K562 (cell line): ENCODE measurements around the gene EPB41L4A. TPM values are rescaled to one million over a fixed set of nuclear protein-coding genes. Genes with fewer than 3 reads are reported as not detected.

Source experiments
- ATAC-seq: fragments of 200-7000 bp; cut with Tn5 transposase; 3 replicates; pipeline ENCODE4 v1.9.1; 2020; ENCODE audit warnings: moderate library complexity
- BruUV-seq: library from RNA; stranded (reverse); fragments of 400-500 nt; replicated peaks from 2 replicates; lab custom pipeline; 2021; lab: Mats Ljungman, UMichigan
- CTCF ChIA-PET: fragments of 300-600 bp; formaldehyde crosslinking; extraction: SDS; loops from one replicate; lab custom pipeline; 2021; ENCODE audit warnings: low intra/inter-chr PET ratio; lab: Yijun Ruan, JAX
- POLR2A ChIA-PET: fragments of 300-600, 350-650 bp; sonication (Branson Sonifier 250); formaldehyde crosslinking; extraction: SDS; loops from one replicate; lab custom pipeline; 2021; ENCODE audit warnings: antibody characterized with exemption, inconsistent platforms; lab: Yijun Ruan, JAX
- DNase-seq, 4 experiments: peaks; one replicate each; pipeline versions ENCODE4 v3.0.0 to v3.0.0-alpha.2; 2011 to 2018; ENCODE audit warnings: low spot score in 3 of 4, mixed read lengths in 3 of 4; ENCODE audit errors: extremely low read depth in 1 of 4
- FAIRE-seq: peaks from 2 replicates; lab custom pipeline; 2011; peaks lifted over from hg19 to GRCh38; lab: Jason Lieb, UNC
- H2AFZ ChIP-seq: 2 replicates; pipeline ENCODE4 v1.6.0; 2011; ENCODE audit warnings: low read depth, low read length, control low read depth, inconsistent platforms
- H3K27ac ChIP-seq: fragments of 200-600 bp; 3 replicates; pipeline ENCODE4 v1.8.0; 2011; ENCODE audit warnings: low read depth, mild to moderate bottlenecking, control low read depth, inconsistent platforms, low read length, moderate library complexity, mixed read lengths; ENCODE audit errors: extremely low read depth
- H3K27me3 ChIP-seq, 2 experiments: fragments of 300-600 bp in 1 of 2; 2 replicates in 1 of 2; 3 replicates in 1 of 2; pipeline versions ENCODE4 v1.6.0 to v1.8.0; 2011; ENCODE audit warnings: inconsistent platforms in 2 of 2, low read length in 2 of 2, mild to moderate bottlenecking in 1 of 2, mixed read lengths in 1 of 2, moderate library complexity in 1 of 2; ENCODE audit not compliant: control insufficient read depth in 2 of 2, insufficient read depth in 2 of 2
- H3K36me3 ChIP-seq: fragments of 300-600 bp; 3 replicates; pipeline ENCODE4 v1.8.0; 2011; ENCODE audit warnings: mild to moderate bottlenecking, low read length, inconsistent platforms; ENCODE audit not compliant: control insufficient read depth, insufficient read depth
- H3K4me1 ChIP-seq, 2 experiments: fragments of 200-600 bp in 1 of 2; replicated peaks in 1 of 2; 2 replicates in 1 of 2; 3 replicates in 1 of 2; pipeline versions ENCODE4 v1.5.1 to v1.8.0; 2011; ENCODE audit warnings: inconsistent platforms in 2 of 2, low read length in 2 of 2, mild to moderate bottlenecking in 1 of 2, mixed read lengths in 1 of 2, moderate library complexity in 1 of 2; ENCODE audit not compliant: control insufficient read depth in 2 of 2, insufficient read depth in 2 of 2
- H3K4me2 ChIP-seq: 2 replicates; pipeline ENCODE4 v1.6.1; 2011; ENCODE audit warnings: low read length, control low read depth, inconsistent platforms, mixed read lengths; ENCODE audit not compliant: insufficient read depth
- H3K4me3 ChIP-seq: fragments of 200-600 bp; sonication (generic), shearing (Covaris generic); 2 replicates; pipeline ENCODE4 v1.5.1; 2016; ENCODE audit warnings: control low read depth, inconsistent platforms
- H3K79me2 ChIP-seq: fragments of 200-600 bp; 3 replicates; pipeline ENCODE4 v1.8.0; 2011; ENCODE audit warnings: low read length, inconsistent platforms; ENCODE audit not compliant: control insufficient read depth, insufficient read depth
- H3K9ac ChIP-seq, 2 experiments: 2 replicates each; pipeline versions ENCODE4 v1.6.0 to v1.6.1; 2011; ENCODE audit warnings: low read depth in 2 of 2, low read length in 2 of 2, control low read depth in 1 of 2, inconsistent platforms in 1 of 2, mild to moderate bottlenecking in 1 of 2, mixed read lengths in 1 of 2; ENCODE audit not compliant: insufficient read depth in 1 of 2
- H3K9me1 ChIP-seq: one replicate; pipeline ENCODE4 v1.6.0; 2011; ENCODE audit warnings: inconsistent platforms, mild to moderate bottlenecking, low read length, moderate library complexity; ENCODE audit not compliant: control insufficient read depth, insufficient read depth
- H3K9me3 ChIP-seq: replicated peaks from 2 replicates; pipeline ENCODE4 v1.5.1; 2011; ENCODE audit warnings: low read depth, low read length, inconsistent platforms; ENCODE audit not compliant: control insufficient read depth, insufficient read depth
- H4K20me1 ChIP-seq: replicated peaks from 2 replicates; pipeline ENCODE4 v1.6.1; 2011; ENCODE audit warnings: low read length, inconsistent platforms, mixed read lengths; ENCODE audit not compliant: control insufficient read depth, insufficient read depth
- FOXP1 ChIP-seq: sonication (generic); formaldehyde crosslinking; IDR thresholded peaks from 2 replicates; pipeline ENCODE4 v1.8.0; 2022; ENCODE audit warnings: mild to moderate bottlenecking, missing genetic modification reagents
- GATAD2B ChIP-seq: fragments of 450-650 bp; IDR thresholded peaks from 2 replicates; pipeline ENCODE4 v1.6.1; 2017; ENCODE audit warnings: mild to moderate bottlenecking, borderline replicate concordance
- MCM2 ChIP-seq: fragments of 450-650 bp; IDR thresholded peaks from 2 replicates; pipeline ENCODE4 v1.6.1; 2017; ENCODE audit warnings: low read depth, mild to moderate bottlenecking
- MECOM ChIP-seq: fragments of 250-450 bp; sonication (Bioruptor Pico); IDR thresholded peaks from 2 replicates; pipeline ENCODE4 v1.8.0; 2022; ENCODE audit warnings: inconsistent platforms
- SMARCE1 ChIP-seq: fragments of 450-650 bp; IDR thresholded peaks from 2 replicates; pipeline ENCODE4 v1.7.1; 2016; ENCODE audit warnings: mild to moderate bottlenecking
- STAG1 ChIP-seq: sonication (generic); formaldehyde crosslinking; IDR thresholded peaks from 2 replicates; pipeline ENCODE4 v1.5.0; 2020; ENCODE audit warnings: missing genetic modification reagents, borderline replicate concordance
- XRCC3 ChIP-seq: fragments of 450-650 bp; IDR thresholded peaks from 2 replicates; pipeline ENCODE4 v1.6.1; 2017; ENCODE audit warnings: mild to moderate bottlenecking, moderate library complexity
- ZFP30 ChIP-seq: fragments of 250-450 bp; sonication (Bioruptor Pico); IDR thresholded peaks from 2 replicates; pipeline ENCODE4 v1.8.0; 2022; ENCODE audit warnings: moderate library complexity, mild to moderate bottlenecking, inconsistent platforms, borderline replicate concordance
- ZNF274 ChIP-seq: IDR thresholded peaks from 2 replicates; pipeline ENCODE4 v1.6.1; 2011; ENCODE audit warnings: low read depth, mild to moderate bottlenecking, low read length, moderate library complexity, borderline replicate concordance
- ZNF324 ChIP-seq: fragments of 250-450 bp; sonication (Bioruptor Pico); IDR thresholded peaks from 2 replicates; pipeline ENCODE4 v1.4.0; 2020; ENCODE audit warnings: mild to moderate bottlenecking
- ZNF592 ChIP-seq: fragments of 450-650 bp; IDR thresholded peaks from 2 replicates; pipeline ENCODE4 v1.6.1; 2017; ENCODE audit warnings: antibody characterized with exemption, mild to moderate bottlenecking
- WGBS: fragments of 100-300 bp; shearing (Covaris generic); methylation state at CpG from one replicate; pipeline ENCODE4 v1.1.6; 2016; ENCODE audit warnings: low coverage, mixed read lengths; ENCODE audit not compliant: insufficient coverage; ENCODE audit errors: missing lambda C conversion rate; 5-methylcytosine and 5-hydroxymethylcytosine counted together
- in situ Hi-C: fragments of 300-500 bp; cut with MboI; formaldehyde crosslinking; loops from 4 replicates; pipeline ENCODE4 v1.15.0; 2018; ENCODE audit warnings: inconsistent platforms, mixed read lengths
- intact Hi-C: fragments of 100-400 bp; cut with micrococcal nuclease; formaldehyde crosslinking; loops from 2 replicates; pipeline ENCODE4 v1.14.2; 2022
- polyA plus RNA-seq, 8 experiments: library from polyadenylated mRNA; depleted of rRNA in 4 of 8; stranded (reverse) in 5 of 8; unstranded in 3 of 8; fragments of >200 nt; fragmentation: Nextera tagmentation in 2 of 8; fragmentation: Illumina TruSeq in 1 of 8; extraction: Ambion mirVana in 2 of 8; extraction: Trizol in 1 of 8; gene quantifications; 2 replicates each; pipeline versions ENCODE4 v1.2.1 to v1.2.3, GENCODE V29; 2011 to 2014; ENCODE audit warnings: inconsistent platforms in 1 of 8, missing spikeins in 1 of 8
- total RNA-seq, 7 experiments: library from RNA; depleted of rRNA in 6 of 7; stranded (reverse); fragments of >200 nt in 6 of 7; fragmentation: Illumina TruSeq in 2 of 7; extraction: Trizol in 2 of 7; gene quantifications; 2 replicates each; pipeline versions ENCODE4 v1.2.1 to v1.2.3, GENCODE V29; 2011 to 2021; ENCODE audit warnings: low replicate concordance in 1 of 7
- TF ChIP-seq, protein P1 (sequence below): sonication (generic); formaldehyde crosslinking; IDR thresholded peaks from 2 replicates; pipeline ENCODE4 v1.8.0; 2022; ENCODE audit warnings: mild to moderate bottlenecking, missing genetic modification reagents, borderline replicate concordance
- TF ChIP-seq, protein P2 (sequence below): sonication (generic); formaldehyde crosslinking; IDR thresholded peaks from 2 replicates; pipeline ENCODE4 v1.9.0; 2022; ENCODE audit warnings: mild to moderate bottlenecking, missing genetic modification reagents
- TF ChIP-seq, protein P3 (sequence below): fragments of 250-450 bp; sonication (Bioruptor Pico); IDR thresholded peaks from 2 replicates; pipeline ENCODE4 v1.5.0; 2020; ENCODE audit warnings: mild to moderate bottlenecking

Gene EPB41L4A
- total and polyA plus RNA-seq, 9 of the 15 experiments (the other 6 are each of a cell fraction or from before 2014, with no cell fraction given), result 0.04 to 0.35 (median 0.12) TPM; not detected in 3

- Histone ChIP-seq H3K4me2 (no peak overlapping the region), H3K4me1 (no peaks in the 10 kb centered on the region), H3K36me3 (no peaks in the 10 kb centered on the region), H3K4me3 (no peak overlapping the region), H3K9me3 (no peaks in the 10 kb centered on the region), H3K79me2 (no peaks in the 10 kb centered on the region), H3K27me3 (peaks cover 3 to 4% of the 10 kb centered on the region in 2 experiments; a peak in 4 of 5 replicates), H4K20me1 (no peaks in the 10 kb centered on the region), H3K9me1 (no peaks in the 10 kb centered on the region), H3K9ac (no peak overlapping the region), H2AFZ (no peak overlapping the region), H3K27ac (no peak overlapping the region)
- ChIA-PET POLR2A (interaction anchor here (0.7 to 1.2 kb wide), 3 partner anchors 22 to 156 kb away, joined by 3 to 4 read pairs (median 3); no protein-coding TSS in a partner anchor), CTCF (no interaction called here)
- FAIRE-seq (no peak), ATAC-seq (no peak), DNase-seq (no peak)
- no TSS peak for BruUV-seq
- in situ Hi-C loops, result no loop called here
- intact Hi-C loops, result no loop called here
- TF ChIP-seq, protein P1, sequence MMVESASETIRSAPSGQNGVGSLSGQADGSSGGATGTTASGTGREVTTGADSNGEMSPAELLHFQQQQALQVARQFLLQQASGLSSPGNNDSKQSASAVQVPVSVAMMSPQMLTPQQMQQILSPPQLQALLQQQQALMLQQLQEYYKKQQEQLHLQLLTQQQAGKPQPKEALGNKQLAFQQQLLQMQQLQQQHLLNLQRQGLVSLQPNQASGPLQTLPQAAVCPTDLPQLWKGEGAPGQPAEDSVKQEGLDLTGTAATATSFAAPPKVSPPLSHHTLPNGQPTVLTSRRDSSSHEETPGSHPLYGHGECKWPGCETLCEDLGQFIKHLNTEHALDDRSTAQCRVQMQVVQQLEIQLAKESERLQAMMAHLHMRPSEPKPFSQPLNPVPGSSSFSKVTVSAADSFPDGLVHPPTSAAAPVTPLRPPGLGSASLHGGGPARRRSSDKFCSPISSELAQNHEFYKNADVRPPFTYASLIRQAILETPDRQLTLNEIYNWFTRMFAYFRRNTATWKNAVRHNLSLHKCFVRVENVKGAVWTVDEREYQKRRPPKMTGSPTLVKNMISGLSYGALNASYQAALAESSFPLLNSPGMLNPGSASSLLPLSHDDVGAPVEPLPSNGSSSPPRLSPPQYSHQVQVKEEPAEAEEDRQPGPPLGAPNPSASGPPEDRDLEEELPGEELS, result no peak
- TF ChIP-seq, protein P2, sequence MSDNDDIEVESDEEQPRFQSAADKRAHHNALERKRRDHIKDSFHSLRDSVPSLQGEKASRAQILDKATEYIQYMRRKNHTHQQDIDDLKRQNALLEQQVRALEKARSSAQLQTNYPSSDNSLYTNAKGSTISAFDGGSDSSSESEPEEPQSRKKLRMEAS (CRISPR knock-in tag), result no peak
- TF ChIP-seq GATAD2B, result no peak
- TF ChIP-seq STAG1, result no peak
- no peak for TF ChIP-seq ZFP30
- no peak for TF ChIP-seq XRCC3
- no peak for TF ChIP-seq FOXP1 (CRISPR knock-in tag)
- no peak for TF ChIP-seq SMARCE1
- no peak for TF ChIP-seq ZNF324
- TF ChIP-seq MCM2, result no peak
- TF ChIP-seq ZNF274, result no peak
- TF ChIP-seq, protein P3, sequence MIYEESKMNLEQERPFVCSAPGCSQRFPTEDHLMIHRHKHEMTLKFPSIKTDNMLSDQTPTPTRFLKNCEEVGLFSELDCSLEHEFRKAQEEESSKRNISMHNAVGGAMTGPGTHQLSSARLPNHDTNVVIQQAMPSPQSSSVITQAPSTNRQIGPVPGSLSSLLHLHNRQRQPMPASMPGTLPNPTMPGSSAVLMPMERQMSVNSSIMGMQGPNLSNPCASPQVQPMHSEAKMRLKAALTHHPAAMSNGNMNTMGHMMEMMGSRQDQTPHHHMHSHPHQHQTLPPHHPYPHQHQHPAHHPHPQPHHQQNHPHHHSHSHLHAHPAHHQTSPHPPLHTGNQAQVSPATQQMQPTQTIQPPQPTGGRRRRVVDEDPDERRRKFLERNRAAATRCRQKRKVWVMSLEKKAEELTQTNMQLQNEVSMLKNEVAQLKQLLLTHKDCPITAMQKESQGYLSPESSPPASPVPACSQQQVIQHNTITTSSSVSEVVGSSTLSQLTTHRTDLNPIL (CRISPR knock-in tag), result no peak
- TF ChIP-seq MECOM (CRISPR knock-in tag), result no peak
- no peak for TF ChIP-seq ZNF592
- WGBS, result 0% methylated on average over 2 of the region's 2 CpGs
Observed at GRCh38 chr5:112316731-112317130, 102.3 kb downstream of the EPB41L4A start.
